ENCODE measurements around the gene ZIC3.

GRCh38 chrX:137549073-137549472 is 16.9 kb upstream of the ZIC3 start:
- TF ChIP-seq CTCF (conservative IDR thresholded peaks at IDR 0.05; ENCODE audit: low read depth, low read length) (no peak), EZH2 (IDR thresholded peaks at IDR 0.05; ENCODE audit: borderline replicate concordance, low read depth, low read length, poor library complexity, severe bottlenecking) (no peak)
